Measurements from ENCODE around the gene CRADD.
"Not testable (repeated sequence)": the region's sequence is repeated elsewhere in the genome, so short reads cannot be mapped to it uniquely, and the experiment has no call there.

CRADD gene

GRCh38 chr12:93677195-93678064, at the start of gene CRADD:
Gene CRADD, plus strand, starts transcription at chr12:93677375.
- no peaks in the 10 kb centered on the region for H3K36me3 ChIP-seq (ENCODE audit: control insufficient read depth in 5 of 5, insufficient read depth in 5 of 5, low read length in 5 of 5)
- no peaks in the 10 kb centered on the region for H3K9me3 ChIP-seq (ENCODE audit: control insufficient read depth in 5 of 5, low read length in 5 of 5)
- H3K4me1 ChIP-seq (ENCODE audit: control insufficient read depth in 5 of 5, insufficient read depth in 5 of 5, low read length in 5 of 5), result peaks cover 2 to 25% (median 19%) of the 10 kb centered on the region in 5 donors

GRCh38 chr12:93632383-93632782, 44.8 kb upstream of the CRADD start:
- Histone ChIP-seq H3K4me3 (ENCODE audit: low read depth in 1 of 5, low read length in 5 of 5) (no peak overlapping the region), H3K36me3 (ENCODE audit: control insufficient read depth in 5 of 5, insufficient read depth in 5 of 5, low read length in 5 of 5) (no peaks in the 10 kb centered on the region), H3K4me1 (ENCODE audit: control insufficient read depth in 5 of 5, insufficient read depth in 5 of 5, low read length in 5 of 5) (peaks cover 0 to 3% (median 0%) of the 10 kb centered on the region in 5 donors), H3K27ac (ENCODE audit: low read depth, low read length) (no peak overlapping the region), H3K9me3 (ENCODE audit: control insufficient read depth in 5 of 5, low read length in 5 of 5) (peaks cover 0 to 8% (median 6%) of the 10 kb centered on the region in 5 donors), H3K27me3 (ENCODE audit: control insufficient read depth in 5 of 5, insufficient read depth in 4 of 5, low read length in 5 of 5) (no peaks in the 10 kb centered on the region), H3K9ac (ENCODE audit: low read length in 5 of 5) (no peak overlapping the region)

More at GRCh38 chr12:93677195-93678064, at the start of gene CRADD:
- Histone ChIP-seq H3K27me3 (ENCODE audit: control insufficient read depth in 5 of 5, insufficient read depth in 4 of 5, low read length in 5 of 5) (no peaks in the 10 kb centered on the region), H3K4me3 (ENCODE audit: low read depth in 1 of 5, low read length in 5 of 5) (peak within 1 kb of the TSS; percentile 80 to 94 (median 84)), H3K9ac (ENCODE audit: low read length in 5 of 5) (peak within 1 kb of the TSS; percentile 91 to 99 (median 93)), H3K27ac (ENCODE audit: low read depth, low read length) (peak within 1 kb of the TSS; percentile 96)

- Histone ChIP-seq H3K36me3 (ENCODE audit: control insufficient read depth in 5 of 5, insufficient read depth in 5 of 5, low read length in 5 of 5) (no peaks in the 10 kb centered on the region), H3K4me1 (ENCODE audit: control insufficient read depth in 5 of 5, insufficient read depth in 5 of 5, low read length in 5 of 5) (peaks cover 0 to 3% (median 0%) of the 10 kb centered on the region in 5 donors), H3K27ac (ENCODE audit: low read depth, low read length) (no peak overlapping the region), H3K4me3 (ENCODE audit: low read depth in 1 of 5, low read length in 5 of 5) (no peak overlapping the region), H3K9me3 (ENCODE audit: control insufficient read depth in 5 of 5, low read length in 5 of 5) (peaks cover 0 to 8% (median 6%) of the 10 kb centered on the region in 5 donors), H3K9ac (ENCODE audit: low read length in 5 of 5) (no peak overlapping the region), H3K27me3 (ENCODE audit: control insufficient read depth in 5 of 5, insufficient read depth in 4 of 5, low read length in 5 of 5) (no peaks in the 10 kb centered on the region)
These were observed 42.8 kb upstream of the CRADD start for GRCh38 chr12:93634416-93634815.

DNA sequence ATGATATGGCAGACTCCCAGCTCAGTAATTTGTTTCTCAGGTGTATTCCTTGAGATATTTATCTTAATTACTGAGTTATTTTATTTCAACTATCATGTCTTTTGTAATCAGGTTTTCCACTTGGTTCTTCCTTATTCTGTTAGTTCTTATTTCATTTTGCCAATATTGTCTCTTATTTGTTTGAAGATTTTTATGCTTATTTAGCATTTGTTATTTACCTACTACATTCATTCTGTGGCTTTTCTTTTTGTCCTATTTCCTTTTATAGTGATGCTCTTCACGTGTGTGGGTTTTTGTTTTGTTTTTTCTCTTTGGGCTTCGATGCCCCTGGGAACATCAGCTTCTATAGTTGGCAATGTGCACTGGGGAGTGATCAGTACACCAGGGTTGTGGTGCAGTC, 40.5 kb upstream of the CRADD start:
- Histone ChIP-seq H3K27ac (ENCODE audit: low read depth, low read length) (no peak overlapping the region), H3K9ac (ENCODE audit: low read length in 5 of 5) (no peak overlapping the region), H3K9me3 (ENCODE audit: control insufficient read depth in 5 of 5, low read length in 5 of 5) (peaks cover 0 to 8% (median 6%) of the 10 kb centered on the region in 5 donors), H3K4me1 (ENCODE audit: control insufficient read depth in 5 of 5, insufficient read depth in 5 of 5, low read length in 5 of 5) (peaks cover 0 to 3% (median 0%) of the 10 kb centered on the region in 5 donors), H3K4me3 (ENCODE audit: low read depth in 1 of 5, low read length in 5 of 5) (no peak overlapping the region), H3K27me3 (ENCODE audit: control insufficient read depth in 5 of 5, insufficient read depth in 4 of 5, low read length in 5 of 5) (no peaks in the 10 kb centered on the region), H3K36me3 (ENCODE audit: control insufficient read depth in 5 of 5, insufficient read depth in 5 of 5, low read length in 5 of 5) (no peaks in the 10 kb centered on the region)

DNA sequence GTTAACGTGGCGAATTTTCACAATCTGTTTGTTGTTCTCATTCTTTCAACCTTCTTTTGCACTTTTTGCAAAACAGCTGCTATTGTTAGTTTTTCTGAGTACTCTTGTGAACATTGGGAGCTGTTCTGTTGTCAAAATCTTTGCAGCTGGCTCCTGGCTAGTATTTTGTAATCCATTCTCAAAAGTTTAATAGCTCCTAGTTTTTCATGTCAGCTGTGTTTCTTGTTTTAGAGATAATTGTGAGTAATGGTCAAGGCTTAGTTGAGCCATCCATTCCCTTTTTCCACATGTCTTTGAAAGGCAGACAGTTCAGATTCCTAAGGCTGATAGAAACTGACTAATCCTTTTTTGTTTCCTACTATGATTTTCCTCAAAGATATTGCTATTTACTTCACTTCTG, 39.1 kb upstream of the CRADD start:
- no peak overlapping the region for H3K4me3 ChIP-seq (ENCODE audit: low read depth in 1 of 5, low read length in 5 of 5)
- no peaks in the 10 kb centered on the region for H3K9me3 ChIP-seq (ENCODE audit: control insufficient read depth in 5 of 5, low read length in 5 of 5)
- H3K4me1 ChIP-seq (ENCODE audit: control insufficient read depth in 5 of 5, insufficient read depth in 5 of 5, low read length in 5 of 5), result peaks cover 0 to 3% (median 0%) of the 10 kb centered on the region in 5 donors
- H3K27ac ChIP-seq (ENCODE audit: low read depth, low read length), result no peak overlapping the region
- H3K27me3 ChIP-seq (ENCODE audit: control insufficient read depth in 5 of 5, insufficient read depth in 4 of 5, low read length in 5 of 5), result no peaks in the 10 kb centered on the region
- H3K36me3 ChIP-seq (ENCODE audit: control insufficient read depth in 5 of 5, insufficient read depth in 5 of 5, low read length in 5 of 5), result no peaks in the 10 kb centered on the region
- H3K9ac ChIP-seq (ENCODE audit: low read length in 5 of 5), result no peak overlapping the region

DNA sequence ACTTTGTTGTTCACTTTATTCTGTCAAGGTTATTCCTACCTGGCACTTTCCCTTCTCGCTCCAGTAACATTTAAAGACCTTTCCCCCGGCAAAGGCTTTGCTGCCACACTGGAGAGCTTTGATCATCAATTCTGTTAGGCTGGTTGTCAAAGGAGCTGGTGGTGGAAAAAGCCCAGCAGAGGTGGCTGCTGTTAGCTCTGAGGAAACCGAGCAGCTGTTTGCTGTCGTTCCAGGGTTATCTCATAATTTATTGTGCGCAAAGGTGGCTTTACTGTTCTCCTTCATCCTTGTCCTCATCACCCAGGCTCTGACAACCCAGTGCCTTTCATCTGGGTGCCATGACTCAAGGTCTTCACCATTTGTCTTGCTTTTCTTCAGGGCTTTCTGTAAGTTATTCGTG, 38.2 kb upstream of the CRADD start:
- Histone ChIP-seq H3K4me3 (ENCODE audit: low read depth in 1 of 5, low read length in 5 of 5) (no peak overlapping the region), H3K27ac (ENCODE audit: low read depth, low read length) (no peak overlapping the region)

DNA sequence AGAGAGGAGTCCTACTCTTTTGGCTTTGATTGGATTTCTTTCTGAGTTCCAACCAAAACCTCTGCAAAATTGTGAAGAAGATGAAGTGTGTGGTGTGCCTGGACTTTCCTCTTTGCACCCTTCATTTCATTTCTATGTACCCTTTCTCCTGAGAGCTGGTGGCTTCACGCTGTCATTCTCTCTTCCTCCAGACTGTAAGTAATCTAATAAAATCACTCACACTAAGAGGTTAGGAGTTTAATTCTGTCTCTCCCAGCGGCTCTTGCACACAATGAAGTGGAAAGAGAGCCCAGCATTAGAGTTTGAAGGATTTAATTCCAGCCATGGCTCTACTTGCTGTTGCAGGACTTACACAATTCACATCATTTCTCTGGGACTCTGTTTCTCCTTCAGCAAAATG, 37.8 kb upstream of the CRADD start:
- no peak overlapping the region for H3K27ac ChIP-seq (ENCODE audit: low read depth, low read length)
- H3K9ac ChIP-seq (ENCODE audit: low read length in 5 of 5), result no peak overlapping the region
- peaks cover 0 to 1% (median 0%) of the 10 kb centered on the region in 5 donors for H3K4me1 ChIP-seq (ENCODE audit: control insufficient read depth in 5 of 5, insufficient read depth in 5 of 5, low read length in 5 of 5)
- H3K4me3 ChIP-seq (ENCODE audit: low read depth in 1 of 5, low read length in 5 of 5), result no peak overlapping the region
- H3K9me3 ChIP-seq (ENCODE audit: control insufficient read depth in 5 of 5, low read length in 5 of 5), result no peaks in the 10 kb centered on the region
- H3K36me3 ChIP-seq (ENCODE audit: control insufficient read depth in 5 of 5, insufficient read depth in 5 of 5, low read length in 5 of 5), result no peaks in the 10 kb centered on the region
- H3K27me3 ChIP-seq (ENCODE audit: control insufficient read depth in 5 of 5, insufficient read depth in 4 of 5, low read length in 5 of 5), result no peaks in the 10 kb centered on the region

More for the DNA sequence above, 38.2 kb upstream of the CRADD start:
- H3K27me3 ChIP-seq (ENCODE audit: control insufficient read depth in 5 of 5, insufficient read depth in 4 of 5, low read length in 5 of 5), result no peaks in the 10 kb centered on the region
- no peaks in the 10 kb centered on the region for H3K36me3 ChIP-seq (ENCODE audit: control insufficient read depth in 5 of 5, insufficient read depth in 5 of 5, low read length in 5 of 5)
- H3K9ac ChIP-seq (ENCODE audit: low read length in 5 of 5), result no peak overlapping the region
- peaks cover 0 to 3% (median 0%) of the 10 kb centered on the region in 5 donors for H3K4me1 ChIP-seq (ENCODE audit: control insufficient read depth in 5 of 5, insufficient read depth in 5 of 5, low read length in 5 of 5)
- no peaks in the 10 kb centered on the region for H3K9me3 ChIP-seq (ENCODE audit: control insufficient read depth in 5 of 5, low read length in 5 of 5)

GRCh38 chr12:93641380-93641779, 35.8 kb upstream of the CRADD start:
- not testable (repeated sequence) for H3K27me3 ChIP-seq (ENCODE audit: control insufficient read depth in 5 of 5, insufficient read depth in 4 of 5, low read length in 5 of 5)

DNA sequence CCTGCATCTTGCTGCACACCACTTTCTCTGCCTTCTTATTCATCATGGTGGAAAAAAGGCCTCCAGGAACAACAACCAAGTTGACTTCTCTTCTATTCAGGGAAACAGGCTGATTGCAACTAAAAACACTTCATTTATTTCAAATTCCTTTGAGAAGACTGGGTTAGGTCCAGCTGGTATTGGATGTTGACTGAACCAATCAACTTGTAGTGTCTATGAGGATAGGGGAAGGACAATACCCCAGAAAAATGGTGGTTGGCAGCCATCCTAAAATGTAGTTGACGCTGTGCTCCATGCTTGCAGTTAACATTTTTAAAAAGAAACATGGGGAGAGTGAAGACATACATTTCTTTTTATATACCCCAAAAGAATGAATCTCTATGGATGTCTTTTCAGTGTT, 34.4 kb upstream of the CRADD start:
- Histone ChIP-seq H3K9ac (ENCODE audit: low read length in 5 of 5) (no peak overlapping the region), H3K4me3 (ENCODE audit: low read depth in 1 of 5, low read length in 5 of 5) (no peak overlapping the region)

More at GRCh38 chr12:93641380-93641779, 35.8 kb upstream of the CRADD start:
- not testable (repeated sequence) for H3K4me3 ChIP-seq (ENCODE audit: low read depth in 1 of 5, low read length in 5 of 5); H3K4me1 ChIP-seq (ENCODE audit: control insufficient read depth in 5 of 5, insufficient read depth in 5 of 5, low read length in 5 of 5); H3K9me3 ChIP-seq (ENCODE audit: control insufficient read depth in 5 of 5, low read length in 5 of 5); H3K27ac ChIP-seq (ENCODE audit: low read depth, low read length); H3K9ac ChIP-seq (ENCODE audit: low read length in 5 of 5); H3K36me3 ChIP-seq (ENCODE audit: control insufficient read depth in 5 of 5, insufficient read depth in 5 of 5, low read length in 5 of 5)

DNA sequence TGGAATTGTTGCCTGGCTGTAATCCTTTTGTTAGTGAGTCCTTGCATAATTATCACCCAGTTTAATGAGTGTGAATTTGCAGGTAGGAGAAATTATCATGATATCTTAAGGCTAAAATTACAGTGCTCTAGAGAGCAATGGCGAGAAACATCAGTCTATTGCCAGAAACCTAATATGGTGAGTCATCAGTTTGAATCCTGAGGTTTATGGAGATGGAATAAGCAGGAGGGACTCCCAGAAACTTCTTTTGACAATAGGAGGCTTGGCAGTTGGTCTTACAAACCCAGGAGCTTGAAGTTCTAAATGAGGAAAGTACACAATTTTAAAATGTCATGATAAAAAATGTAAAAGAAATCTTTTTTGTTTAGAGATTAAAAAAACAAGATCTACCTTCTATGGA, 31.5 kb upstream of the CRADD start:
- Histone ChIP-seq H3K27me3 (ENCODE audit: control insufficient read depth in 5 of 5, insufficient read depth in 4 of 5, low read length in 5 of 5) (no peaks in the 10 kb centered on the region), H3K4me1 (ENCODE audit: control insufficient read depth in 5 of 5, insufficient read depth in 5 of 5, low read length in 5 of 5) (no peaks in the 10 kb centered on the region), H3K9me3 (ENCODE audit: control insufficient read depth in 5 of 5, low read length in 5 of 5) (no peaks in the 10 kb centered on the region), H3K36me3 (ENCODE audit: control insufficient read depth in 5 of 5, insufficient read depth in 5 of 5, low read length in 5 of 5) (no peaks in the 10 kb centered on the region), H3K27ac (ENCODE audit: low read depth, low read length) (no peak overlapping the region), H3K4me3 (ENCODE audit: low read depth in 1 of 5, low read length in 5 of 5) (no peak overlapping the region), H3K9ac (ENCODE audit: low read length in 5 of 5) (no peak overlapping the region)

More for the DNA sequence above, 34.4 kb upstream of the CRADD start:
- Histone ChIP-seq H3K36me3 (ENCODE audit: control insufficient read depth in 5 of 5, insufficient read depth in 5 of 5, low read length in 5 of 5) (no peaks in the 10 kb centered on the region), H3K4me1 (ENCODE audit: control insufficient read depth in 5 of 5, insufficient read depth in 5 of 5, low read length in 5 of 5) (no peaks in the 10 kb centered on the region), H3K27me3 (ENCODE audit: control insufficient read depth in 5 of 5, insufficient read depth in 4 of 5, low read length in 5 of 5) (no peaks in the 10 kb centered on the region), H3K27ac (ENCODE audit: low read depth, low read length) (no peak overlapping the region), H3K9me3 (ENCODE audit: control insufficient read depth in 5 of 5, low read length in 5 of 5) (no peaks in the 10 kb centered on the region)
